NCI-H1092 (cell line): ENCODE measurements around the gene CGB1.
"Not testable (repeated sequence)": the region's sequence is repeated elsewhere in the genome, so short reads cannot be mapped to it uniquely, and the experiment has no call there.

Source experiments
- DNase-seq: peaks from one replicate; lab custom pipeline; 2025; lab: John Stamatoyannopoulos, UW

The CGB1 gene

DNA sequence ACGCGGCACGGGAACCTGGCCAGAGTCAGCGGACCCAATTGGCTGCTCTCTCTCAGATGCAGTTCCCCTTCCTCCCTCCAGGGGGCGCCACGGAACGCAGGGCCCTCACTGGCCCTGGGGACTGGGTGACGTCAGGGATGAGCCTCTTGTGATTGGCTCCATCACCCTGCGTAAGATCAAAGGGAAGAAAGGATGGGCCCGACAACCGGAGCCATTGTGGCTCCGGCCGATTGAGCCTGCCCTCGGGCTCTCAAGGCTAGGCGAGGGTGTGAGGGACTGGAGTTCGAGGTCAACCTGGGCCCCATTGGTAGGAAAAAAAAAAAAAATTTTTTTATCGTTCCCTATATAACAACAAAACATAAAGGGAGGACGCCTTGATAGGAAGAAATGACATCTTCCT lies at the start of gene CGB1:
Gene CGB1, minus strand, starts transcription at position 81 of the 400 bp plus-strand sequence. CDS start 184 bp downstream, outside the sequence.
- DNase-seq: not testable (repeated sequence)

DNA sequence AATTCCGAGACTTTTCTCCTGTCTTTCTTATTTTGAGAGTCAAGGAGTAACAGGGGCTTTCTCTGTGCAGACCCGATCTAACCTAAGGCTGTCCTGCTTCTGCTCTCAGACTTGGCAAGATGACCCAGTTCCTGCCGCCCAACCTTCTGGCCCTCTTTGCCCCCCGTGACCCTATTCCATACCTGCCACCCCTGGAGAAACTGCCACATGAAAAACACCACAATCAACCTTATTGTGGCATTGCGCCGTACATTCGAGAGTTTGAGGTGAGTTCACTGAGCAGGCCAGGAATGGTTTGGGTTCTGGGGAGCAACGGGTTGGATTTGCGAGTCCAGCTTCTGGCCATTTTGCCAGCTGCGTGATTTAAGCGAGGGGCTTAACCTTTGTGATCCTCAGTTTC lies 49.6 kb upstream of the CGB1 start:
- DNase-seq: no peak

DNA sequence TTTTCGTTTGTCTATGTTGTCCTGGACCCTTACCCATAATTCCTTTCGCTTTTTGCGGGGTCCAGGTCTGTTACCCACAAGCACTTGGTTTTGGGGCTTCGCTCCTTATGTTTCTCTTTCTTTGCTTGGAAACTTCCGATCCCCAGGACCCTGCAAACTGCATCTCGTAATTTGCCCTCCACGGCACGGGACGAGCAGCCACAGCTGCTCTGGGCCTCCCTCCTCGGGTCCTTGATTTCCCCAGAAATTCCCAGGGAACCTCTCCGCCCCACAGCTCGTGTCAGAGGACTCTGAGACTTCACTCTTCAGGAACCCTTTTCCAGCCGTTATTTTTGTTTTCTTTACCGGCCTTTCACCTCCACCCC lies 49.2 kb upstream of the CGB1 start:
- DNase-seq: no peak

DNA sequence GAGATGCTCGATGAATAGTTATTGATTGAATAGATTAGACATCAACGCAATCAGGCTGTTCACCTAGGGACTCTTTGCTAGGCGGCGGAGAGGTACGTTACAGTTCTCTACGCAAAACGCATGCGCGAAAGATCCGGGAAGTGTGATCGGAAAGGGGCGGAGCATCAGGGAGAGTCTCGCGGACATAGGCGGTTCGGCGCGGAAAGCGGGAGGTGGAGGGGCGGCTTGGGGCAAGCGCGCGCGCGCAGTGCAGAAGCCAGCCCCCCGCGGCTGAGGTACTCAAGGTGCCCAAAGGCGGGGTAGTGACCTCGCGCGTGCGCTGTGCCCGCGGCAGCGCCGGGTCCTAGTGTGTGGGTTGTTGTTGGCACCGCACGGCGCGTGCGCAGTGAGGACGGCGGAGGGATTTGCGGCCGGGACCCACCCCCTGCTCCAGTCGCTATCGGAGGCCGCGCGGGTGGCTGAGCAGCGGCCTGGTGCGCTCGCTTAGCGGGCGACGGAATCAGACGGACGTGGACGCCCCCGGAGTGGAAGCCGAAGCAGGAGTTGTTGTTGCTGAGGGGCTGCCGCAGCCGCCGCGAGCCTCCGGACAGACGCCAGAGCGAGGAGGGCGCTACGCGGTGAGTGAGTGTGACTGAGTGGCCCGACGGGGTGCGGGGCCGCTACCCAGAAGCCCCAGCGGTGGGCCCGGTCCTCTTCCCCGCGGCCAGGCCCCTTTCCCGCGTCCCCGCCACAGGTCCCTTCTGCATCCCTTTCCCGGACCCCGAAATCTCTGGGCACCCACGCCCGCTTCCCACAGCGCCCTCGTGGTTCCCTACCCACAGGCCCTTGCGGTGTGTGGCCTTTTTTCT lies 48.5 kb upstream of the CGB1 start, which contains the start of gene SNRNP70:
Gene SNRNP70, plus strand, starts transcription at position 432 of the 848 bp plus-strand sequence. CDS start 964 bp downstream, outside the sequence.
- DNase-seq: peak; percentile 97

DNA sequence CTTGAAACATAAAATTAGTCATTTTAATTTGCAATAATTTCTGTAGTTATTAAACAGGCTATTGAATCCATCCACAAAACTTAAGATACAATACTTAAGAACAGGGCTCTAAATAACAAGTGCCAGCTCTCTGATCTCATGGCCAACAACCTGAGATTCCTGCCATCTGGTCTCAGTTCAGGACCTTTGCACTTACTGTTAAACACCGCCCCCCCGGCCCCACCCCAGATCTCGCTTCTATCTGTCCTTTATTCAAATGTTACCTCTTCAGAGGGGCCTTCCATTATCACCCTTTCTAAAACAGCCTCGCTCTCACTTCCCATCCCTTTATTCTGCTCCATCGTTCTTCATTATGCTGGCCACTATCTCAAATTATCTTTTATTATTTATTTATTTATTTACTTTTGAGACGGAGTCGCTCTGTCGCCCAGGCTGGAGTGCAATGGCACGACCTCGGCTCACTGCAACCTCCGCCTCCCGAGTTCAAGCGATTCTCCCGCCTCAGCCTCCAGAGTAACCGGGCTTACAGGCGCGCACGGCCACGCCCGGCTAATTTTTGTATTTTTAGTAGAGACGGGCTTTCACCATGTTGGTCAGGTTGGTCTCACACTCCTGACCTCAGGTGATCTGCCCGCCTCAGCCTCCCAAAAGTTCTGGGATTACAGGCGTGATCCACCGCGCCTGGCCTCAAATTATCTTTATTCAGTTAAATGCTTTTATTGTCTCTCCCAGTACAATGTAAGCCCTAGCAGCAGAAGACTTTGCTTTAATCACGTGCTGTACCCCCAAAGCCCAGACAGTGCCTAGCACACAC lies 47.7 kb upstream of the CGB1 start:
- no peak for DNase-seq

DNA sequence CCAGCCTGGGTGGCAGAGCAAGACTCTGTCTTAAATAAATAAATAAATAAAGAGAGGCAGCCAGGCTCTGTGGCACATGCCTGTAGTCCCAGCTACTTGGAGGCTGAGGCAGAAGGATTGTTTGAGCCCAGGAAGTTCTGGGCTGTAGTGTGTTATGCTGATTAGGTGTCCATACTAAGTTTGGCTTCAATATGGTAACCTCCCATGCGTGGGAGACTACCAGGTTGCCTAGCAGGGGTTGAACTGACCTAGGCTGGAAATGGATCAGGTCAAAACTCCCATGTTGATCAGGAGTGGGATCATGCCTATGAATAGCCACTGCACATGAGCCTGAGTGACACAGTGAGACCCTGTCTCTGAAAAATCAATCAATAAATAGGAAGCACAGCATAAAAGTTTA lies 44.6 kb upstream of the CGB1 start:
- no peak for DNase-seq

DNA sequence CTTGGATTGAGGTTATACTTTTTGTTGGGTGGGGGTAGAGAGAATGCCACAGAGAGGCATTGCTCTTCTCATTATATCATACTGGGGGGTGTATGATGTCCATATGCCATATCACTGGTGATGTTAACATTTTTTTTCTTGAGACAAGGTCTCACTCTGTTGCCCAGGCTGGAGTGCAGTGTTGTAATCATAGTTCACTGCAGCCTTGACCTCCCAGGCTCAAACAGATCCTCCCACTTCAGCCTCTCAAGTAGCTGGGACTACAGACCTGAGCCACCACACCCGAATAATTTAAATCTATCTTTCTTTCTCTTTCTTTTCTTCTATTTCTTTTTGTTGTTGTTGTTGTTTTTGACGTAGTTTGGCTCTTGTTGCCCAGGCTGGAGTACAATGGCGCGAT lies 43.7 kb upstream of the CGB1 start:
- no peak for DNase-seq

DNA sequence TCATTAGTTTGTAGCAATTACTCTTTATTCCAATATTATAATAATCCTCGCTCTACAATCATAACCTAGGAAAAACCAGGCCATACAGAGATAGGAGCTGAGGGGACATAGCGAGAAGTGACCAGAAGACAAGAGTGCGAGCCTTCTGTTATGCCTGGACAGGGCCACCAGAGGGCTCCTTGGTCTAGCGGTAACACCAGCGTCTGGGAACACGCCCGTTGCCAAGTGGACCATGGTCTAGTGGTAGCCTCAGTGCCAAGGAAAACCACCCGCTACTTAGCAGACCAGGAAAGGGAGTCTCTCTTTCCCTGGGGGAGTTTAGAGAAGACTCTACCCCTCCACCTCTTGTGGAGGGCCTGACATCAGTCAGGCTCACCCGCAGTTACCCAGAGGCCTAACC lies 38.2 kb upstream of the CGB1 start:
- peak; percentile 20 for DNase-seq

DNA sequence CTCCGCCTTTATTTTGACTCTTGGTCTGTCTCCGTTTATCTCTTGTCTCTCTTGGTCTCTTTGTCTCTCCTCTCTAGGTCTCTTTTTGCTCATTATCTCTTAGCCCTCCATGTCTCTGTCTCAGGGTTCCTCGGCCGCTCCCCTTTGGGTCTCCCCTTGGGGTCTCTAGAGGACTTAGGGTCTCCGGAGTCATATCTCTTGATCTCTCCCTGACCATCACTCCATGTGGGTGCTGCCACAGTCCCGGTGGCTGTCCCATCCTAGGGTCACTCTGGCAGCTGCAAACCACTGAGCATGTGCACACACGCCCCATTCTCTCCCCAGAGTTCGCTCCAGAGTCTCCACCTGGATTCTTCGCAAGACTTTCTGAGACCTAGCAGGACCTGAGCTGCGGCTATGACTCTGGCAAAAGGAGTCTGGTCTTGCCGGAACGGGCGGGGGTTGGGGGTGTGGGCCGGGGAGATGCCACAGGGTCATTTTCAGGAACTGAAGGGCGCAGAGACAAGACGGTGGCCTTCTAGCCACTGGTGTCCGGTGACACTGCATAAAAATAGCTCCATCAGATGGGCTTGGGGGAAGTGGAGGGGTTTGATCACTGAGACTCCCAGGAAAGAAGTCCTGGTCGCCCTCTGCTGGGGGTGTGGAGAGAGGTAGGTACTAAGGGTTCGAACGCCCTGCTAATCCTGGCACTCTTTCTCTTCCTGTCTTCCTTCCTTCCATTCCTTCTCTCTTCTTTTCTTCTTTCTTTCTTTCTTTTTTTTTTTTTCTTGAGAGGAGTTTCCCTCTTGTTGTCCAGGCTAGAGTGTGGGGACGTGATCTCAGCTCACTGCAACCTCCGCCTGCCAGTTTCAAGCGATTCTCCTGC lies 37.1 kb upstream of the CGB1 start:
- DNase-seq: no peak

DNA sequence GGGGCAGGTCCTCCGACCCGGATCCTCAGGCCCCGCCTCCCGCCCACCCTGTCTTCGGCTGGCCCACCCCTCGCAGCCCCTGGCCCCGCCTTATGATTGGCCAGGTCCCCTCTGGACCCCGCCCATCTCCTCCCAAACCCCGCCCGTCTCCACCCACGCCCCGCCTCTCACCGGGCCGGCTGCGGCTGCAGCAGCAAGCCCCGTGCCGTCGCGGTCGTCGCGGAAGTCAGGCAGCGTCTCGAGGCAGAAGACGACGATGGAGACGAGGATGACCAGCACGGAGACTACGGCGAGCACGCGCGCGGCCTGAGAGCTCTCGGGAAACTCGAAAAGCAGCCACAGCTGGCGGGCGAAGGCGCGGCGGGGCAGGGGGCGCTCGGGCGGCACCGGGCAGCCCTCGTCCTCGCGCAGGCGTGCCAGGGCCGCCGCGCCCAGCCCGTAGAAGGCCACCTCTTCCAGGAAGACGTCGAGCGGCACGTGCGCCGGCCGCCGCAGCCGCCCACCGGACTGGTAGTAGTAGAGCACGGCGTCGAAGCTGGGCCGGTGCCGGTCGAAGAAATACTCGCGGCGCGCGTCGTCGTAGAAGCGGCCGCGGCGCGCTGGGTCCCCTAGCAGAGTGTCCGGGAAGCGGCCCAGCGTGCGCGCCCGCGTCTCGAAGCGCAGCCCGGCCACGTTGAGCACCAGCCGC lies 35.3 kb upstream of the CGB1 start:
- no peak for DNase-seq

DNA sequence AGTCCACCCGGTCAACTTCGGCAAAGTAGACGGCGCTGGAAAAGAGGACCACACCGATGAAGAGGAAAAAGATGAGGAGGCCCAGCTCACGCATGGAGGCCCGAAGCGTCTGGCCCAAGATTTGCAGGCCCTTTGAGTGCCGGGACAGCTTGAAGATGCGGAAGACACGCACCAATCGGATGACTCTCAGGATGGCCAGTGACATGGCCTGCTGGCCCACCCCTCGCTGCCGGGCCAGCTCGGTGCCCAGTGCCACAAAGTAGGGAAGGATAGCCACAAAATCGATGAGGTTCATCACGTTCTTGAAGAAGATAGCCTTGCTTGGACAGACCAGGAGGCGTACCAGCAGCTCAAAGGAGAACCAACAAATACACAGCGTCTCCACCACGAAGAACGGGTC lies 33.7 kb upstream of the CGB1 start:
- no peak for DNase-seq

DNA sequence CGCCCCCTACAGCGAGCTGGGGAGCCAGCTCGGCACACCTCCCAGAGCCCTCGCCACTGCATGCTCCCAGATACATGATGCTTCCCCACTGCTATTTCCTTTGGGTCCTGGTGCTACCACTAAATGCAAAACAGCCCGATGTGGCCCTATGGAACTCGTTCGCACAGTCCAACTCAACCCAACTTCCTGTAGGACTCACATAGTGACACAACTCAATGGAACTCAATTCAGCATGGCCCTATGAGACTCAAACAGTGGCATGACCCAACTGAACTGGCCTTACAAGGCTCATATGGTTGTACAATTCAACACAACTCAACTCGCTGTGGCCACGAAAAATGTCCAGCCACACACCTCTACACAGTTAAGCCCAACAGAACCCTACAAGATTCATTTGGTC lies 32.3 kb upstream of the CGB1 start:
- no peak for DNase-seq

DNA sequence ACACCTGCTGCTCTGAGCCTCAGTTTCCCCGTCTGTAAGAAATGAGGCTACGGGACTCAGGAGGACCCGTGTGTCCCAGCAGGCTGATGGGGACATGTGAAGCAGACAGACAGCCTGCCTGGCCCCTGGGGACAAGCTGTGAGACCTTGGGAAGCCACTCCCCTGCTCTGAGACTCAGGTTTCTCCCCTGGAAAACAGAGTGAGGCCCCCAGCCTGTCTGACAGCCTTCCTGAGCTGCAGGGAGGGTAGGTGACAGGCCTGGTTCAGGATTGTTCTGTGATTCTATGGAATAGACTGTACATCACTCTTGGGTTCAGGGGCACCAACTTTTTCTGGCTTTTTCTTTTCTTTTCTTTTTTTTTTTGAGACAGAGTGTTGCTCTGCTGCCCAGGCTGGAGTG lies 30.9 kb upstream of the CGB1 start:
- no peak for DNase-seq

DNA sequence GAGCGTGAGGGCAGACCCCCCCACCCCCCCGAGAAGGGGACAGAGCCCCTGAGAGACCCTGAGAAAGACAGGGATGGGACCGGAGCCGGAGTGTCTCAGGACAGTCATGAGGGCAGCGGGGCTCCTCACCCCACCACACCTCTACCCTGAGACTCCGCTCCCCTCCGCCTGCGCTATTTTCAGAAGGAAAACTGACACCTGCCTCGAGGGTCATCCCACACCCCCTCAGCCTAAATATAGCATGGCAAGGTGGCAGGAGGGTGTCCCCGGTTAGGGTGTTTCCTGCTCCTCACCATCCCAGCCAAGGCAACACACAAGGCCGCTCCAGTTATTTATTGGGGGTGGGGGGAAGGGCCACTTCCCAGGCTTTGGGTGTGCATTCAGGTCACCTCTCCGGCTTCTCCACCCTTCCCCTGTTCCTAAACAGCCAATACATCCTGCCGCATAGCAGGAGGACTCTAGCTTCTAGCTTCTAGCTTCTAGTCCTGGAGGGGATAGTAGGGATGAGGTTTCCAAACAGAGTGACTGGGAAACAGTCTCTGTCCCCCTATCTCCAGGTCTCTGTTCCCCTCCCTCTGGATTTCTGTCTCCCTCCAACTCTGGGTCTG lies 29.3 kb upstream of the CGB1 start:
- no peak for DNase-seq

DNA sequence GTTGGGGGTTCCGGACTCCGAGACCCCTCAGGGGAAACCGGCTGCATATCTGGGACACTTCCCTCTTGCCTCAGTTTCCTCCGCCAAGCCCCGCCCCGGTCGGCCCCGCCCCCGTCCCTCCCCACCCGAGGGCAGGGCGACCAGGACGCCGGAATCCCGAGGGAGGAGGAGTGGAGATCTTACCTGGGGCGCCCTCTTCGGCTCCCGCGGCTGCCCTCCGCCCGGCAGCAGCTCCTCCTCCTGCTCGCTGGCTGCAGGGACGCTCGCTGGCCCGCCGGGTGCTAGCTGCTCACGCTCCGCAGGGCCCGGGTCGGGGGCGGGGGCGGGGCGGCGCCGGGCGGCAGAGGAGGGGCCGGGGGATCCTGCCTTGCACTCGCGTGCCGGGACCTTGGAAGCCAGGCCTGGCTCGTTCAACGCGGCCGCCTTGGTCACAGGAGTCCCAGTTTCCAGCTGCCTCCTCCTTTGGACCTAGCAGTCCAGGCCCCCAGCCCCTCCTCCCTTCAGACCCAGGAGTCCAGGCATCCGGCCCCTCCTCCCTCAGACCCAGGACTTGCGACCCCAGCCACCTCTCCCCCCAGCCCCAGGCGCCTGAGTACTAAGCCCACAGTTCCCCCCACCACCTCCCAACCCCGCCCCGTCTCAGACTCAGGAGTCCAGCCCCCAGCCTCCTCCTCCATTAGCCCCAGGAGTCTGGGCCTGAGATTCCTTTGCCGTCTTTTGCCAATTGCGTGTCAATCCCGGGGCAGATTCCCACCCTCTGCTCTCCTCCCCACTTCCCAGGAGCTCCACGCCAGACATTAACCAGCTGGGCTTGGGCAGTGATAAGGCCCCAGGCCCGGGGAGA lies 28.3 kb upstream of the CGB1 start, which contains the start of gene NTF4:
Gene NTF4, minus strand, starts transcription at position 51 of the 844 bp plus-strand sequence. CDS start 2,821 bp downstream, outside the sequence.
- DNase-seq: no peak

DNA sequence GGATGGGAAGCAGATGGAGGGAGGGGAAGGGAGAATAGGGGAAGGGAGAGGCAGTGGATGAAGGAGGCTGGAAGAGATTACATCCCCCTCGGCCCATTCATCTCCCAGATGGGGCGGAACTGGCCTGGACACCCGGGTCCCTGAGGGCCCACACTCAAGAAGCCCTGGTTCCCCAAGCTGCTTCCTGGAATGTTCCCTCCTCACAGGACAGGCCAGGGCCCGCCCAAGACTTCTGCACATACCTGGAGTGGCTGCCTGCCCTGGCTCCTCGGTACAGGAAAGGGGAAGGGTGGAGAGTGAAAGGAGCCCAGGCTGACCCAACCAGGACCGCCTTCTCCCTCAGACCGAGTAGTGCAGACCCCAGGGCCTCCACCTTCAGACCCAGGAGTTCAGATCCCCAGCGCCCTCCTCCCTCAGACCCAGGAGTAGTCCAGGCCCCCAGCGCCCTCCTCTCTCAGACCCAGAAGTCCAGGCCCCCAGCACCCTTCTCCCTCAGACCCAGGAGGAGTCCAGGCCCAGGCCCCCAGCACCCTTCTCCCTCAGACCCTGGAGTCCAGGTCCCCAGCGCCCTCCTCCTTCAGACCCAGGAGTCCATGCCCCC lies 27.4 kb upstream of the CGB1 start:
- DNase-seq: no peak

DNA sequence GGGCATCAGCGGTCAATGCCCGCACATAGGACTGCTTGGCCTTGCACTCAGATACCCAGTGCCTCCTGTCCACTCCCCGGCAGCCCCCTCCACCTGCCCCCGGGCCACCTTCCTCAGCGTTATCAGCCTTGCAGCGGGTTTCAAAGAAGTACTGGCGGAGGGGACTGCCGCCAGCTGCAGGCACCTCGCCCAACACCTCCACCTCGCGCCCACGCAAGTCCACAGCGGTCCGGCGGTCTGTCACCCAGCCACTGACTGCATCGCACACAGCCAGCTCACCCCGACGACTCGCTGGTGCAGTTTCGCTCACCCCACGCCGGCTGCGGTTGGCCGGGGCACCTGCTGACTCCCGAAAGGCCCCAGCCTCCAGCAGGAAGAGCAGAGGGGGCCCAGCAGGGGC lies 24.8 kb upstream of the CGB1 start:
- no peak for DNase-seq

DNA sequence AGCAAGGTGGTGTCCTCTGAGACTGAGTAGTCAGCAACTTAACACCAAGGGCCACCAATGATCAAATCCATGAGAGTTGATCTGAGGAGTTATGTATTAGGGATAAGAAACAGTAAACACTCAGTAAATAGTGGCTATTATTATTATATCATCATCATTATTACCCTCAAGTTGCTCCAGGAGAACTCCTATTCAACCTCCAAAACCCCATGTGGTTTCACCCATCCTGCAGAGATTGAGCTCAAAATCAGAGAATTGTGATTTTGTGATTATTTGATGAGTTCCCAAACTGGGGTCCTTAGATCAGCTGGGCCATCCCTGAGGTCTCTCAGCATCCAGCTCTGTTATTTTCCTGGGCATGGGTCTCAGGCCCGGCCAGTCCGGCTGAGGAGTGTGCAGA lies 24.3 kb upstream of the CGB1 start:
- DNase-seq: no peak

DNA sequence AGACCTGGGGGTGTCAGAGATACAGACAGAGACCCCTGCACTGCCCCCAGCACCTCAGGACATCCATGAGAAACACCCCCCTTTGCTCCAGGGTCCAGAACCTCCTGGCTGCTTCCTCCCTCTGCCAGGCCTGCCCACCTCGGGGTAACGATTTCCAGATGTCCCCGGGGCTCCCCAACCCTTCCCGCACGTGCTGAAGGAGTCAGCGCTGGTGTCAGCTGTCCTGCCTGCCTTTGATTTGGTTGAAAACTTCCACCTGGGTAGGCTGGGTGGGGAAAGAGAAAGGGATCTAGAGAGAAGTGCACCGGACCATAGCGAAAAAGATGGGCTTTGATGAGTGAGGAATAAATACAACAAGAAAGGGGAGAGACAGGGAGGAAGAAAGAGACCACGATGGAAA lies 22.4 kb upstream of the CGB1 start:
- no peak for DNase-seq

DNA sequence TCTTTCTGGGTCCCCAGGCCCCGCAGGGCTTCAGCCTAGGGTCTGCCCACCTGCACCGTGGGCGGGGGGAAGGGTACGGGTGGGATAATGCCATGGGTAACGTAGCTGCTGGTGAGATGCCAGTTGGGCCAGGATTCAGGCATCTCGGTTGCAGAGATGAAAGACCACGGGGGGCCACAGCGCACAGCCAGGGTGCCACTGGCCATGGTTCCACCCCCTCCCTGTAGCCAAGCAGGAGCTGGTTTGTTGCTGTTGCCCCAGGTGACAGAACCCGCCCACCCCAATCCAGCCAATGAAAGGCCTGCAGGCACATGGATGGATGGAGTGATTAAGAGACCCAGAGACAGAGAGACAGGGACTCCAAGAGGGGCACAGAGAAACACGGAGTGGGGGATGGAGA lies 21.9 kb upstream of the CGB1 start:
- no peak for DNase-seq
